Common myeloid progenitor, CD34-positive (primary cell): ENCODE measurements around the gene CD164L2.

Experiments used
- CTCF ChIA-PET: fragments of 350-600 bp; sonication (Branson Sonifier 250); formaldehyde crosslinking; loops from one replicate; lab custom pipeline; 2021; ENCODE audit warnings: antibody characterized with exemption; lab: Charles Lee
- POLR2A ChIA-PET: fragments of 350-600 bp; sonication (Branson Sonifier 250); formaldehyde crosslinking; loops from one replicate; lab custom pipeline; 2021; ENCODE audit warnings: antibody characterized with exemption; lab: Charles Lee
- DNase-seq, 3 donors: peaks; one replicate each; pipeline versions ENCODE4 v3.0.0 to v3.0.0-alpha.2; 2013
- H3K27ac ChIP-seq, 2 experiments: 1 replicate in 1 of 2; 2 replicates in 1 of 2; pipeline ENCODE4 v1.7.0; 2013; ENCODE audit warnings: inconsistent platforms in 2 of 2, low read length in 2 of 2, mild to moderate bottlenecking in 2 of 2, low read depth in 1 of 2, moderate library complexity in 1 of 2; ENCODE audit not compliant: severe bottlenecking in 2 of 2, insufficient read depth in 1 of 2, poor library complexity in 1 of 2
- H3K27me3 ChIP-seq, 5 experiments: replicated peaks in 2 of 5; 1 replicate in 3 of 5; 2 replicates in 2 of 5; pipeline versions ENCODE4 v1.6.1 to v1.7.0; 2013; ENCODE audit warnings: low read length in 4 of 5, mild to moderate bottlenecking in 2 of 5, moderate library complexity in 2 of 5, inconsistent platforms in 1 of 5; ENCODE audit not compliant: insufficient read depth in 5 of 5, control insufficient read depth in 4 of 5
- H3K36me3 ChIP-seq, 4 experiments: 1 replicate in 2 of 4; 2 replicates in 2 of 4; pipeline versions ENCODE4 v1.6.1 to v1.7.0; 2013; ENCODE audit warnings: low read length in 3 of 4, control low read depth in 1 of 4, mild to moderate bottlenecking in 1 of 4; ENCODE audit not compliant: control insufficient read depth in 4 of 4, insufficient read depth in 4 of 4
- H3K4me1 ChIP-seq, 4 experiments: 1 replicate in 3 of 4; 2 replicates in 1 of 4; pipeline versions ENCODE4 v1.6.1 to v1.7.1; 2013; ENCODE audit warnings: low read length in 3 of 4, mild to moderate bottlenecking in 3 of 4, control low read depth in 1 of 4, inconsistent platforms in 1 of 4, moderate library complexity in 1 of 4; ENCODE audit not compliant: control insufficient read depth in 4 of 4, insufficient read depth in 4 of 4; ENCODE audit errors: control extremely low read depth in 1 of 4
- H3K4me3 ChIP-seq, 7 experiments: 1 replicate in 4 of 7; 2 replicates in 3 of 7; pipeline versions ENCODE4 v1.5.1 to v1.7.0; 2013; ENCODE audit warnings: mild to moderate bottlenecking in 7 of 7, low read length in 6 of 7, moderate library complexity in 6 of 7, inconsistent platforms in 2 of 7, low read depth in 2 of 7, control low read depth in 1 of 7; ENCODE audit not compliant: insufficient read depth in 4 of 7, control insufficient read depth in 1 of 7; ENCODE audit errors: extremely low read depth in 1 of 7
- H3K9me3 ChIP-seq, 5 experiments: 1 replicate in 4 of 5; 2 replicates in 1 of 5; pipeline versions ENCODE4 v1.6.1 to v1.7.1; 2013; ENCODE audit warnings: low read length in 4 of 5, mild to moderate bottlenecking in 2 of 5, inconsistent platforms in 1 of 5, low read depth in 1 of 5, moderate library complexity in 1 of 5; ENCODE audit not compliant: control insufficient read depth in 4 of 5, insufficient read depth in 2 of 5; ENCODE audit errors: control extremely low read depth in 1 of 5
- WGBS: methylation state at CpG from one replicate; pipeline ENCODE4 v1.1.5; 2013; ENCODE audit not compliant: insufficient coverage; 5-methylcytosine and 5-hydroxymethylcytosine counted together

Gene CD164L2

DNA sequence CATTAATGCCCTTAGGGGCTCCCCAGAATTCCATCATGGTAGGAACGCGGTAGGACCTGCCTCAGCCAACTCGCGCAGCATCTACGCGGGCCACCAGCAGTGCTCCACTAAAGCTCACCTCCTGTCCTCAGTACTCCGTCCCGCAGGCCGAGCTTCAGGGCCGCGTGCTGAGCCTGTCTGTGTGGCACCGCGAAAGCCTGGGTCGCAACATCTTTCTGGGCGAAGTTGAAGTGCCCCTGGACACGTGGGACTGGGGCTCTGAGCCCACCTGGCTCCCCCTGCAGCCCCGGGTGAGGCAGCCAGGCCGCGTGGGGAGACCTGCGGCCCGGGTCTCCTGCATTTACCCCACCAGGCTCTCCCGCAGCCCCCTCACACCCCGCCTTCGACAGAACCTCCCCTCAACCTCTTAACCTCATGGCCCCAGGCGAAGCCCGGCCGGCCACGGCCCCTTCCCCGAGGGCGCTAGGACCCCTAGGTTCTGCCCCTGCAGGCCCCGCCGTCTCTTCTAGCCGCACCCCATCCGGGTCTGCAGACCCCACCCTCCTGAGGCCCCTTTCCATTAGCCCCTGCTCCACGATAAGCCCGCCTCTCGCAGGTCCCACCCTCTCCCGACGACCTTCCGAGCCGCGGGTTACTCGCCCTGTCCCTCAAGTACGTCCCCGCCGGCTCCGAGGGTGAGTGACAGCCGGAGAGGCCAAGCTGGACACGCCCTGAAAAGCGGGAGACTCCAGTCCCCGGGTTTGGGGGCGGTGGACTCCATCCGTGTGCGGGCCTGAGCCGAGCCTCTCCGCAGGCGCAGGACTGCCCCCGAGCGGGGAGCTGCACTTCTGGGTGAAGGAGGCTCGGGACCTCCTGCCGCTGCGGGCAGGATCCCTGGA, 32.2 kb downstream of the CD164L2 start:
- ChIA-PET POLR2A (no interaction called here), CTCF (interaction anchor here (0.8 to 10.3 kb wide), 3 partner anchors 7 to 37 kb away, joined by 5 to 102 read pairs (median 7); partner anchors contain the start of gene SYTL1)
- no peak for DNase-seq
- Histone ChIP-seq H3K4me3 (no peak overlapping the region), H3K9me3 (no peaks in the 10 kb centered on the region), H3K4me1 (peaks cover 0 to 11% (median 3%) of the 10 kb centered on the region in 4 experiments), H3K27me3 (no peaks in the 10 kb centered on the region), H3K36me3 (peaks cover 0 to 57% (median 24%) of the 10 kb centered on the region in 4 experiments), H3K27ac (no peak overlapping the region)
- 94% methylated on average over 44 of the region's 62 CpGs for WGBS

DNA sequence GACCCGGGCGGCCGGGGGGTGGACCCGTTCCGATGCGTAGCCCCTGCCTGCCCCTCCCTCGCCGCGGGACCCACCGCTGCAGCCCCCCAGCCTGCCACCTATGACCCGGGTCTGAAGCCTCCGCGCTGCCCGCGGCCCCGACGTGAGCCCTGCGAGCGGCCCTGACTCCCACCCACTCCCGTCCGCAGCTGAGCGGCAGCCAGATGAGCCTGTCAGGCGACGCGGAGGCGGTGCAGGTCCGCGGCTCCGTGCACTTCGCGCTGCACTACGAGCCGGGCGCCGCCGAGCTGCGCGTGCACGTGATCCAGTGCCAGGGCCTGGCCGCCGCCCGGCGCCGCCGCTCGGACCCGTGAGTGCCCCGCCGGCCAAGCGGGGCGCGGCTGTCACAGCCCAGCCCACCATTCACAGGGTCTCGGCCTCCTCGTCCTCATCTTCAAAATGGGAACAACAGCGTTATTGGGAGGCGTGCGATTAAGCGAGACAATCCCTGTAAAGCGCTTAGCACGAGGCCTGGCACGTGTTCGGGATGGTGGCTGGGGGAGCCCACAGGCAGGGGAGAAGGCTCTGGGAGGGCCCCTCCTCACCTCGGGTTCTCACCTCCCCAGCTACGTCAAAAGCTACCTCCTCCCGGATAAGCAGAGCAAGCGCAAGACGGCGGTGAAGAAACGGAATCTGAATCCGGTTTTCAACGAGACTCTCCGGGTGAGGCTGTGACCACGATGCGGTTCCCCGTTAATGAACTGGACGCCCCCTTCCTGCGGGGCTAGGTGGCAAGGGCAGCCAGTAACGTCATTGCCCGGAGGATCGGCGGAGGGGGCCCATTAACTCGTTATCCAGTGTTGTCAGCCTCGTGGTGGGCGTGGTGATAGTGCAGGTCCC, 33.1 kb downstream of the CD164L2 start:
- Histone ChIP-seq H3K9me3 (no peaks in the 10 kb centered on the region), H3K4me3 (peak overlapping the region in 3 of 7 experiments; percentile 58 to 64 (median 62)), H3K4me1 (peaks cover 0 to 14% (median 4%) of the 10 kb centered on the region in 4 experiments), H3K27me3 (no peaks in the 10 kb centered on the region), H3K36me3 (peaks cover 0 to 58% (median 25%) of the 10 kb centered on the region in 4 experiments), H3K27ac (no peak overlapping the region)
- ChIA-PET POLR2A (interaction anchor here (0.6 kb wide), 1 partner anchor 40 kb away, joined by 3 read pairs; no protein-coding TSS in a partner anchor), CTCF (interaction anchor here (0.8 to 2.2 kb wide), 6 partner anchors 8 to 238 kb away, joined by 3 to 8 read pairs (median 4); no protein-coding TSS in a partner anchor)
- DNase-seq: peak in 2 of 3 donors; percentile 56 to 65
- 80% methylated on average over 82 of the region's 84 CpGs for WGBS

DNA sequence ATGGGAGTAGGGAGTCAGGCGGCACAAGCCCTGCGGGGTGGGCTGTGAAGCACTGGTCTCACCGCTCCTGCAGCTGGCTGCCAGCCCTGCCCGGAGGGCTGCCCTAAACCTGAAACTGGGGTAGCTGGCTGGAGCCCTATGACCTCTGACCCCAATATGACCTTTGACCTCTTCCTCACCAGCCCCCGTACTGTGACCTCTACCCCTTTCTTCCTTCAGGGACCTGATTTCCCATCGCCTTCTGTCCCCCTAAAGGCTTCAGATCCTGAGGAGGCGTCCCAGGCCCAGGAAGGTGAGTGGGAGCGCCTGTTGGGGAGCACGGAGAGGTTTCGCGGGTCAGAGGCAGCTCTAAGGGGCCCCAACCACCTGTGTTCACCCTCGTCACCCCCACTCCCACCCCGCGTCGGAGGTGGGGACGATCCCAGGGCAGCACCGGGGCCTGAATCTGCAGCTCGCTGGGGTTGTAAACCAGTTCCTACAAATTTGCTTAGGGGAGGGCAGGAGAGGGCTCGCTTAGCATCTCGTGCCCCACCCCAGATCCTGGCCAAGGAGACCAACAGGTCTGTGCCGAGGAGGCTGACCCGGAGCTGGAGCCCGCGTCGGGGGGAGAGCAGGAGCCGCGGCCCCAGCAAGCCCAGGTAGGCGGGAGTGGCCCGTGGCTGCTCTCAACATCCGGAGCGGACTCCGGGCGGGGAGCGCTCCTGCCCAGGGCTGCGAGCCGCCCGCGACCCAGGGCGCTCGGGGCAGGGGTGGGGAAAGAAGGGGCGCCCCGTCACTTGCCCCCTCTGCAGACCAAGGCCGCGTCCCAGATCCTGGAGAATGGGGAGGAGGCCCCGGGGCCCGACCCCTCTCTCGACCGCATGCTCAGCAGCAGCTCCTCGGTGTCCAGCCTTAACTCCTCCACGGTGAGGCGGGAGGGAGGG, 34.0 kb downstream of the CD164L2 start:
- CTCF ChIA-PET: interaction anchor here (0.7 to 2.2 kb wide), 7 partner anchors 9 to 671 kb away, joined by 3 to 8 read pairs (median 3); no protein-coding TSS in a partner anchor
- Histone ChIP-seq H3K36me3 (peaks cover 0 to 61% (median 26%) of the 10 kb centered on the region in 4 experiments), H3K4me3 (peak overlapping the region in 6 of 7 experiments; percentile 1 to 64 (median 52)), H3K4me1 (peaks cover 0 to 14% (median 6%) of the 10 kb centered on the region in 4 experiments), H3K27ac (no peak overlapping the region), H3K9me3 (no peaks in the 10 kb centered on the region), H3K27me3 (no peaks in the 10 kb centered on the region)
- DNase-seq: peak in 2 of 3 donors; percentile 45 to 50
- POLR2A ChIA-PET: no interaction called here
- WGBS: 53% methylated on average over 33 of the region's 51 CpGs

DNA sequence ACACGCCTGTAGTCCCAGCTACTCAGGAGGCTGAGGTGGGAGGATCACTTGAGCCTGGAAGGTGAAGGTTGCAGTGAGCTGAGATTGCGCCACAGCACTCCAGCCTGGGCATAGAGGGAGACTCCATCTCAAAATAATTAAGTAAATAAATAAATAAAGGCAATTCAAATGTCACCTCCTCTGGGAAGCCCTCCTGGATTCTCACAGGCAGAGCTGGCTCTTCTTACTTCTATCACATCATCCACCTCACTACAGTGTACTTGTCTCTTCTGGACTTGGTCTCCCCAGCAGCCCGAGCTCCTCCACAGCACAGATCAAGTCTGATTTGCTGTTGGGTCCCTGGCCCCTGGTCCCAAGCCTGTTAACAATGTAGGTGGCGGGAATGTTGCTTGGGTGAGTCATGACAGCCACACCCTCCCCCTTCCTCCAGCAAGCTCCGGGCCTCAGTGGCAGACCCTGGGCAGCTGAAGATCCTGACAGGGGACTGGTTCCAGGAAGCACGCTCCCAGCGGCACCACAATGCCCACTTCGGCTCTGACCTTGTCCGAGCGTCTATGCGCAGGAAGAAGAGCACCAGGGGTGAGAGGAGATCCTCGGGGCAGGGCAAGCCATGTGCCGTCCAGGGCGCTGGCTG, 36.0 kb downstream of the CD164L2 start:
- ChIA-PET POLR2A (no interaction called here), CTCF (interaction anchor here (1.2 to 7.2 kb wide), 5 partner anchors 9 to 47 kb away, joined by 4 to 102 read pairs (median 7); no protein-coding TSS in a partner anchor)
- H3K9me3 ChIP-seq: no peaks in the 10 kb centered on the region
- no peaks in the 10 kb centered on the region for H3K27me3 ChIP-seq
- H3K36me3 ChIP-seq: peaks cover 0 to 54% (median 22%) of the 10 kb centered on the region in 4 experiments
- H3K4me1 ChIP-seq: peaks cover 0 to 34% (median 27%) of the 10 kb centered on the region in 4 experiments
- no peak overlapping the region for H3K4me3 ChIP-seq
- DNase-seq: no peak
- 100% methylated on average over 7 of the region's 14 CpGs for WGBS
- no peak overlapping the region for H3K27ac ChIP-seq

DNA sequence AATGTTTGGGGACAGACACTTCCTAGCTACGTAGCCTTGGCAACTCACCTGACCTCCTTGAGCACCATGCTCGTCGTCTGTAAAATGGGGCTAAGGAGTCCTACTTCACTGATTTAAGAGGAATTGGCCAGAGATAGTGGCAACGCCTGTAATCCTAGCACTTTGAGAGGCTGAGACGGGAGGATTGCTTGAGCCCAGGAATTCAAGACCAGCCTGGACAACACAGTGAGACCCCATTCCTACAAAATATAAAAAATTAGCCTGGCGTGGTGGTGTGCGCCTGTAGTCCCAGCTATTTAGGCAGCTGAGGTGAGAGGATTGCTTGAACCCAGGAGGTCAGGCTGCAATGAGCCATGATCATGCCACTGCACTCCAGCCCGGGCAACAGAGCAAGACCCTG, 36.8 kb downstream of the CD164L2 start:
- 100% methylated on average over 3 of the region's 8 CpGs for WGBS
- no peak for DNase-seq
- ChIA-PET CTCF (interaction anchor here (1.2 to 7.2 kb wide), 6 partner anchors 10 to 46 kb away, joined by 4 to 102 read pairs (median 9); no protein-coding TSS in a partner anchor), POLR2A (no interaction called here)
- Histone ChIP-seq H3K36me3 (peaks cover 0 to 50% (median 21%) of the 10 kb centered on the region in 4 experiments), H3K4me1 (peaks cover 0 to 40% (median 34%) of the 10 kb centered on the region in 4 experiments), H3K9me3 (no peaks in the 10 kb centered on the region), H3K27ac (no peak overlapping the region), H3K27me3 (no peaks in the 10 kb centered on the region), H3K4me3 (no peak overlapping the region)
